Hypothalamus (tissue), 51 donors: ENCODE results near the gene GALNT16.
A peak's percentile ranks its signal among the peaks of the same experiment; 100 is the strongest.

Source experiments
- DNase-seq, 51 donors: peaks; one replicate each; lab custom pipeline; 2025; lab: John Stamatoyannopoulos, UW

Gene GALNT16

GRCh38 chr14:69315301-69315700 is 55.3 kb downstream of the GALNT16 start:
- DNase-seq: no peak

- no peak for DNase-seq
Measured at GRCh38 chr14:69316449-69317101, 56.6 kb downstream of the GALNT16 start.

- DNase-seq: peak in 1 of 51 donors; percentile 8
Measured at GRCh38 chr14:69317102-69317755, 57.3 kb downstream of the GALNT16 start.

GRCh38 chr14:69317780-69318179 is 57.8 kb downstream of the GALNT16 start:
- no peak for DNase-seq

- DNase-seq: no peak
Measured at GRCh38 chr14:69318241-69318640, 58.3 kb downstream of the GALNT16 start.

- DNase-seq: no peak
Measured at GRCh38 chr14:69318901-69319475, 59.0 kb downstream of the GALNT16 start.

GRCh38 chr14:69319911-69320310 is 60.0 kb downstream of the GALNT16 start:
- DNase-seq: no peak

- no peak for DNase-seq
Measured at GRCh38 chr14:69320581-69321365, 60.8 kb downstream of the GALNT16 start.

GRCh38 chr14:69321601-69322330 is 61.8 kb downstream of the GALNT16 start:
- DNase-seq: no peak

GRCh38 chr14:69323266-69323998 is 63.5 kb downstream of the GALNT16 start:
- DNase-seq: no peak

- DNase-seq: no peak
Measured at GRCh38 chr14:69323999-69324282, 64.0 kb downstream of the GALNT16 start.

GRCh38 chr14:69324341-69324931 is 64.5 kb downstream of the GALNT16 start:
- DNase-seq: no peak

- DNase-seq: no peak
Measured at GRCh38 chr14:69325086-69325485, 65.1 kb downstream of the GALNT16 start.

GRCh38 chr14:69325646-69326265 is 65.8 kb downstream of the GALNT16 start:
- DNase-seq: no peak

- no peak for DNase-seq
Measured at GRCh38 chr14:69326611-69327010, 66.7 kb downstream of the GALNT16 start.

GRCh38 chr14:69327507-69327906 is 67.5 kb downstream of the GALNT16 start:
- DNase-seq: no peak

GRCh38 chr14:69328317-69328716 is 68.4 kb downstream of the GALNT16 start:
- DNase-seq: no peak

GRCh38 chr14:69328765-69329164 is 68.8 kb downstream of the GALNT16 start:
- DNase-seq: no peak

GRCh38 chr14:69331206-69331605 is 71.2 kb downstream of the GALNT16 start:
- no peak for DNase-seq
